ENCODE data around the gene DRGX.

- TF ChIP-seq EZH2 (IDR thresholded peaks at IDR 0.05; ENCODE audit: insufficient read depth, poor library complexity, severe bottlenecking) (no peak), EZH2phosphoT487 (IDR thresholded peaks at IDR 0.05; ENCODE audit: insufficient read depth, low read depth) (no peak)
These were observed 63.1 kb downstream of the DRGX start for GRCh38 chr10:49332768-49333167.

Data from GM23248 (cell line).